T-helper 2 cell treated with Interferon-gamma antibody and Interleukin-4, amounts not matched to agents 5 μg/mL and 100 μg/mL, for 36 hours (primary cell): ENCODE results near the gene RPL7A.
A peak's percentile ranks its signal among the peaks of the same experiment; 100 is the strongest.

Experiments
- DNase-seq: peaks from one replicate; pipeline ENCODE4 v3.0.0; 2021; ENCODE audit warnings: low spot score
- H3K27ac Mint-ChIP-seq: one replicate; pipeline ENCODE4 v1.8.0; 2021; ENCODE audit warnings: mild to moderate bottlenecking, mixed read lengths
- H3K27me3 Mint-ChIP-seq: one replicate; pipeline ENCODE4 v1.8.0; 2021; ENCODE audit warnings: low read depth, mixed read lengths
- H3K36me3 Mint-ChIP-seq: one replicate; pipeline ENCODE4 v1.8.0; 2021; ENCODE audit warnings: low read depth, mixed read lengths
- H3K4me1 Mint-ChIP-seq: one replicate; pipeline ENCODE4 v1.8.0; 2021; ENCODE audit warnings: low read depth, mixed read lengths
- H3K4me3 Mint-ChIP-seq: one replicate; pipeline ENCODE4 v1.8.0; 2022; ENCODE audit warnings: mild to moderate bottlenecking, moderate library complexity, mixed read lengths
- H3K9me3 Mint-ChIP-seq: one replicate; pipeline ENCODE4 v1.8.0; 2021; ENCODE audit warnings: mixed read lengths

RPL7A gene

GRCh38 chr9:133348718-133349573, 928 bp downstream of the RPL7A start:
- peak overlapping the region; percentile 98 for H3K27ac Mint-ChIP-seq
- no peaks in the 10 kb centered on the region for H3K9me3 Mint-ChIP-seq
- no peaks in the 10 kb centered on the region for H3K27me3 Mint-ChIP-seq
- no peak for DNase-seq
- H3K36me3 Mint-ChIP-seq = peaks cover 59% of the 10 kb centered on the region
- H3K4me3 Mint-ChIP-seq = peak overlapping the region; percentile 99
- peaks cover 33% of the 10 kb centered on the region for H3K4me1 Mint-ChIP-seq

- peaks cover 59% of the 10 kb centered on the region for H3K36me3 Mint-ChIP-seq
- H3K27ac Mint-ChIP-seq = peak overlapping the region; percentile 98
- H3K4me3 Mint-ChIP-seq = peak overlapping the region; percentile 99
- no peaks in the 10 kb centered on the region for H3K9me3 Mint-ChIP-seq
- DNase-seq = no peak
- H3K4me1 Mint-ChIP-seq = peaks cover 33% of the 10 kb centered on the region
- H3K27me3 Mint-ChIP-seq = no peaks in the 10 kb centered on the region
These were observed 2.1 kb downstream of the RPL7A start for GRCh38 chr9:133349965-133350616.

GRCh38 chr9:133351526-133351907, 3.5 kb downstream of the RPL7A start:
- peaks cover 26% of the 10 kb centered on the region for H3K4me1 Mint-ChIP-seq
- peaks cover 55% of the 10 kb centered on the region for H3K36me3 Mint-ChIP-seq
- no peak overlapping the region for H3K27ac Mint-ChIP-seq
- DNase-seq = no peak
- H3K27me3 Mint-ChIP-seq = no peaks in the 10 kb centered on the region
- no peaks in the 10 kb centered on the region for H3K9me3 Mint-ChIP-seq
- H3K4me3 Mint-ChIP-seq = no peak overlapping the region

GRCh38 chr9:133351908-133352634, 4.1 kb downstream of the RPL7A start:
- H3K4me1 Mint-ChIP-seq = peaks cover 21% of the 10 kb centered on the region

GRCh38 chr9:133352635-133353340, 4.8 kb downstream of the RPL7A start:
- H3K27me3 Mint-ChIP-seq = no peaks in the 10 kb centered on the region
- peaks cover 22% of the 10 kb centered on the region for H3K4me1 Mint-ChIP-seq
- no peak overlapping the region for H3K4me3 Mint-ChIP-seq
- DNase-seq = no peak
- no peaks in the 10 kb centered on the region for H3K9me3 Mint-ChIP-seq
- peaks cover 55% of the 10 kb centered on the region for H3K36me3 Mint-ChIP-seq
- peak overlapping the region; percentile 26 for H3K27ac Mint-ChIP-seq

More at GRCh38 chr9:133351908-133352634, 4.1 kb downstream of the RPL7A start:
- no peaks in the 10 kb centered on the region for H3K27me3 Mint-ChIP-seq
- no peak overlapping the region for H3K27ac Mint-ChIP-seq
- H3K4me3 Mint-ChIP-seq = no peak overlapping the region
- peaks cover 54% of the 10 kb centered on the region for H3K36me3 Mint-ChIP-seq
- DNase-seq = no peak
- H3K9me3 Mint-ChIP-seq = no peaks in the 10 kb centered on the region

GRCh38 chr9:133353548-133353947, 5.5 kb downstream of the RPL7A start:
- Mint-ChIP-seq H3K4me1 (peaks cover 27% of the 10 kb centered on the region), H3K27me3 (no peaks in the 10 kb centered on the region), H3K9me3 (no peaks in the 10 kb centered on the region), H3K27ac (no peak overlapping the region), H3K36me3 (peaks cover 48% of the 10 kb centered on the region), H3K4me3 (no peak overlapping the region)
- DNase-seq = no peak

GRCh38 chr9:133354766-133355165, 6.7 kb downstream of the RPL7A start:
- Mint-ChIP-seq H3K4me1 (peaks cover 22% of the 10 kb centered on the region), H3K9me3 (no peaks in the 10 kb centered on the region), H3K27ac (peak overlapping the region; percentile 10), H3K4me3 (peak overlapping the region; percentile 90), H3K27me3 (no peaks in the 10 kb centered on the region), H3K36me3 (peaks cover 40% of the 10 kb centered on the region)
- no peak for DNase-seq

GRCh38 chr9:133355881-133356357, 7.9 kb downstream of the RPL7A start:
- Mint-ChIP-seq H3K4me1 (peaks cover 14% of the 10 kb centered on the region), H3K36me3 (peaks cover 32% of the 10 kb centered on the region), H3K4me3 (peak overlapping the region; percentile 90), H3K27me3 (no peaks in the 10 kb centered on the region), H3K9me3 (no peaks in the 10 kb centered on the region), H3K27ac (peak overlapping the region; percentile 90)
- DNase-seq = no peak

- DNase-seq = peak; percentile 86
- peaks cover 32% of the 10 kb centered on the region for H3K36me3 Mint-ChIP-seq
- H3K27me3 Mint-ChIP-seq = no peaks in the 10 kb centered on the region
- peak within 1 kb of the TSS; percentile 90 for H3K27ac Mint-ChIP-seq
- H3K4me1 Mint-ChIP-seq = peaks cover 14% of the 10 kb centered on the region
- H3K4me3 Mint-ChIP-seq = peak within 1 kb of the TSS; percentile 90
- no peaks in the 10 kb centered on the region for H3K9me3 Mint-ChIP-seq
These were observed 8.5 kb downstream of the RPL7A start, which contains the start of the genes SURF1 and SURF2 for GRCh38 chr9:133356391-133357091. Gene SURF1 (minus strand): TSS chr9:133356487. CDS start chr9:133356453, 34 bp downstream. Gene SURF2 (plus strand): TSS chr9:133356550. CDS start chr9:133356593, 43 bp downstream.

- Mint-ChIP-seq H3K4me1 (peaks cover 16% of the 10 kb centered on the region), H3K36me3 (peaks cover 29% of the 10 kb centered on the region), H3K9me3 (no peaks in the 10 kb centered on the region), H3K4me3 (peak overlapping the region; percentile 77), H3K27me3 (no peaks in the 10 kb centered on the region), H3K27ac (no peak overlapping the region)
- no peak for DNase-seq
These were observed 9.6 kb downstream of the RPL7A start for GRCh38 chr9:133357656-133358055.

- Mint-ChIP-seq H3K27ac (no peak overlapping the region), H3K9me3 (no peaks in the 10 kb centered on the region), H3K4me1 (peaks cover 15% of the 10 kb centered on the region), H3K4me3 (no peak overlapping the region), H3K36me3 (peaks cover 39% of the 10 kb centered on the region), H3K27me3 (no peaks in the 10 kb centered on the region)
- no peak for DNase-seq
These were observed 11.6 kb downstream of the RPL7A start for GRCh38 chr9:133359399-133360175.
